H9 (cell line): ENCODE results near the gene ACSBG1. TPM values are rescaled to one million over a fixed set of nuclear protein-coding genes. Genes with fewer than 3 reads are reported as not detected.

Experiments used
- DNase-seq: peaks from one replicate; pipeline ENCODE4 v3.0.0-alpha.2; 2017
- H2AFZ ChIP-seq: one replicate; pipeline ENCODE4 v1.6.1; 2013; ENCODE audit warnings: mild to moderate bottlenecking, low read length, control low read depth, moderate library complexity
- H2AK5ac ChIP-seq: 2 replicates; pipeline ENCODE4 v1.6.1; 2013; ENCODE audit warnings: low read length, control low read depth, mixed read lengths; ENCODE audit not compliant: insufficient read length
- H2BK120ac ChIP-seq: one replicate; pipeline ENCODE4 v1.6.1; 2013; ENCODE audit warnings: low read depth, mild to moderate bottlenecking, low read length, control low read depth, inconsistent platforms; ENCODE audit not compliant: poor library complexity, severe bottlenecking
- H2BK12ac ChIP-seq: 2 replicates; pipeline ENCODE4 v1.6.1; 2013; ENCODE audit warnings: low read length, control low read depth, mixed read lengths, low read depth; ENCODE audit not compliant: insufficient read length
- H2BK15ac ChIP-seq: 2 replicates; pipeline ENCODE4 v1.6.1; 2013; ENCODE audit warnings: low read depth, low read length, control low read depth
- H2BK20ac ChIP-seq: one replicate; pipeline ENCODE4 v1.6.1; 2013; ENCODE audit warnings: low read depth, mild to moderate bottlenecking, low read length, control low read depth, inconsistent platforms; ENCODE audit not compliant: poor library complexity, severe bottlenecking
- H2BK5ac ChIP-seq: 2 replicates; pipeline ENCODE4 v1.6.1; 2013; ENCODE audit warnings: low read length, control low read depth, mixed read lengths; ENCODE audit not compliant: insufficient read length
- H3K14ac ChIP-seq: 2 replicates; pipeline ENCODE4 v1.6.1; 2013; ENCODE audit warnings: low read length, control low read depth; ENCODE audit not compliant: insufficient read depth
- H3K18ac ChIP-seq: 2 replicates; pipeline ENCODE4 v1.6.1; 2013; ENCODE audit warnings: low read depth, mild to moderate bottlenecking, mixed read lengths, low read length, control low read depth; ENCODE audit not compliant: insufficient read length
- H3K23ac ChIP-seq: 2 replicates; pipeline ENCODE4 v1.6.1; 2013; ENCODE audit warnings: low read length, control low read depth, mixed read lengths, low read depth; ENCODE audit not compliant: insufficient read length
- H3K23me2 ChIP-seq: 2 replicates; pipeline ENCODE4 v1.6.1; 2013; ENCODE audit warnings: low read depth, mild to moderate bottlenecking, mixed read lengths, low read length, control low read depth; ENCODE audit not compliant: insufficient read length, poor library complexity, severe bottlenecking
- H3K27ac ChIP-seq: 2 replicates; pipeline ENCODE4 v1.5.1; 2013; ENCODE audit warnings: low read length, control low read depth, mixed read lengths, low read depth; ENCODE audit not compliant: insufficient read length
- H3K27me3 ChIP-seq: 2 replicates; pipeline ENCODE4 v1.6.1; 2013; ENCODE audit warnings: low read length, control low read depth, inconsistent platforms; ENCODE audit not compliant: insufficient read depth
- H3K4ac ChIP-seq: 2 replicates; pipeline ENCODE4 v1.6.1; 2013; ENCODE audit warnings: low read depth, mild to moderate bottlenecking, control low read depth, inconsistent platforms, low read length, moderate library complexity
- H3K4me1 ChIP-seq: 2 replicates; pipeline ENCODE4 v1.6.1; 2013; ENCODE audit warnings: low read length, control low read depth, inconsistent platforms; ENCODE audit not compliant: insufficient read depth
- H3K4me2 ChIP-seq: 2 replicates; pipeline ENCODE4 v1.6.1; 2013; ENCODE audit warnings: low read length, control low read depth, mixed read lengths; ENCODE audit not compliant: insufficient read length, insufficient read depth
- H3K56ac ChIP-seq: 2 replicates; pipeline ENCODE4 v1.6.1; 2013; ENCODE audit warnings: low read depth, mild to moderate bottlenecking, mixed read lengths, low read length, control low read depth; ENCODE audit not compliant: insufficient read length
- H3K79me1 ChIP-seq: 2 replicates; pipeline ENCODE4 v1.6.1; 2013; ENCODE audit warnings: low read depth, mild to moderate bottlenecking, moderate library complexity, low read length, control low read depth, inconsistent platforms; ENCODE audit not compliant: insufficient read depth, poor library complexity, severe bottlenecking
- H3K79me2 ChIP-seq: 2 replicates; pipeline ENCODE4 v1.6.1; 2013; ENCODE audit warnings: low read length, control low read depth, inconsistent platforms; ENCODE audit not compliant: insufficient read depth
- H3K9ac ChIP-seq: 2 replicates; pipeline ENCODE4 v1.6.1; 2013; ENCODE audit warnings: low read length, control low read depth, mixed read lengths; ENCODE audit not compliant: insufficient read length; ENCODE audit errors: extremely low read depth
- H3K9me3 ChIP-seq: one replicate; pipeline ENCODE4 v1.6.1; 2013; ENCODE audit warnings: low read depth, low read length, inconsistent platforms; ENCODE audit not compliant: control insufficient read depth
- H3T11ph ChIP-seq: one replicate; pipeline ENCODE4 v1.6.1; 2013; ENCODE audit warnings: mild to moderate bottlenecking, low read length, control low read depth, inconsistent platforms
- H4K20me1 ChIP-seq: one replicate; pipeline ENCODE4 v1.6.1; 2013; ENCODE audit not compliant: control insufficient read depth, insufficient read length, insufficient read depth
- H4K5ac ChIP-seq: 2 replicates; pipeline ENCODE4 v1.6.1; 2013; ENCODE audit warnings: low read depth, mild to moderate bottlenecking, mixed read lengths, low read length, control low read depth; ENCODE audit not compliant: insufficient read length
- H4K8ac ChIP-seq: replicated peaks from 2 replicates; pipeline ENCODE4 v1.6.1; 2013; ENCODE audit warnings: low read length, control low read depth, mixed read lengths, low read depth; ENCODE audit not compliant: insufficient read length
- H4K91ac ChIP-seq: 2 replicates; pipeline ENCODE4 v1.6.1; 2013; ENCODE audit warnings: low read depth, mild to moderate bottlenecking, moderate library complexity, mixed read lengths, low read length, control low read depth; ENCODE audit not compliant: insufficient read length
- H3K27ac Mint-ChIP-seq, 3 experiments: 2 replicates in 2 of 3; 3 replicates in 1 of 3; pipeline ENCODE4 v1.8.0; 2020 to 2021; ENCODE audit warnings: mixed read lengths in 3 of 3, mild to moderate bottlenecking in 1 of 3, moderate library complexity in 1 of 3
- H3K27me3 Mint-ChIP-seq: 2 replicates; pipeline ENCODE4 v1.8.0; 2021; ENCODE audit warnings: low read depth, mild to moderate bottlenecking, moderate library complexity, mixed read lengths
- H3K36me3 Mint-ChIP-seq, 3 experiments: 2 replicates in 2 of 3; 3 replicates in 1 of 3; pipeline ENCODE4 v1.8.0; 2020 to 2021; ENCODE audit warnings: low read depth in 3 of 3, mixed read lengths in 3 of 3; ENCODE audit not compliant: insufficient read depth in 1 of 3
- H3K4me1 Mint-ChIP-seq, 2 experiments: 2 replicates each; pipeline ENCODE4 v1.8.0; 2020; ENCODE audit warnings: mixed read lengths in 2 of 2
- H3K4me3 Mint-ChIP-seq, 2 experiments: 2 replicates in 1 of 2; 3 replicates in 1 of 2; pipeline ENCODE4 v1.8.0; 2020 to 2021; ENCODE audit warnings: mild to moderate bottlenecking in 2 of 2, mixed read lengths in 2 of 2, moderate library complexity in 1 of 2
- H3K9me3 Mint-ChIP-seq, 2 experiments: 2 replicates in 1 of 2; 3 replicates in 1 of 2; pipeline ENCODE4 v1.8.0; 2020; ENCODE audit warnings: mild to moderate bottlenecking in 2 of 2, mixed read lengths in 2 of 2, moderate library complexity in 1 of 2
- CTCF ChIP-seq: fragments of 200-600 bp; sonication (generic); conservative IDR thresholded peaks from 3 replicates; pipeline ENCODE4 v1.8.0; 2021; ENCODE audit warnings: antibody characterized with exemption, mild to moderate bottlenecking
- WGBS: extraction: QIAGEN DNeasy Blood & Tissue Kit; methylation state at CpG from one replicate; pipeline ENCODE4 v1.1.7; 2013; ENCODE audit warnings: missing lambda C conversion rate, low lambda C conversion rate, mixed read lengths; ENCODE audit not compliant: insufficient read length; ENCODE audit errors: extremely low coverage; 5-methylcytosine and 5-hydroxymethylcytosine counted together
- total RNA-seq: library from RNA; stranded (reverse); gene quantifications from 2 replicates; pipeline ENCODE4 v1.2.1, GENCODE V29; 2021

Gene ACSBG1
- total RNA-seq, 1 experiment from 2014 or later = 2.2 TPM

GRCh38 chr15:78257681-78258080, 23.3 kb upstream of the ACSBG1 start:
- H3K4ac ChIP-seq = no peak overlapping the region
- H2BK5ac ChIP-seq = no peak overlapping the region
- no peak overlapping the region for H3K23ac ChIP-seq
- no peak overlapping the region for H2BK12ac ChIP-seq
- H3K27me3 Mint-ChIP-seq = peaks cover 2% of the 10 kb centered on the region
- H3K4me1 ChIP-seq = no peaks in the 10 kb centered on the region
- H3K27ac ChIP-seq = no peak overlapping the region
- no peaks in the 10 kb centered on the region for H3K79me2 ChIP-seq
- no peaks in the 10 kb centered on the region for H3K9me3 ChIP-seq
- no peak overlapping the region for H3K4me2 ChIP-seq
- no peak overlapping the region for H3K14ac ChIP-seq
- H4K91ac ChIP-seq = no peak overlapping the region
- H2AFZ ChIP-seq = no peak overlapping the region
- H3K9ac ChIP-seq = no peak overlapping the region
- no peaks in the 10 kb centered on the region for H3K9me3 Mint-ChIP-seq
- no peaks in the 10 kb centered on the region for H3K79me1 ChIP-seq
- H3K4me1 Mint-ChIP-seq = 0 out of 4 replicates have a peak, but pooled peaks cover 0 to 2% of the 10 kb centered on the region in 2 experiments
- no peak overlapping the region for H3T11ph ChIP-seq
- H2BK20ac ChIP-seq = no peak overlapping the region
- no peak overlapping the region for H3K18ac ChIP-seq
- no peak overlapping the region for H4K8ac ChIP-seq
- H4K20me1 ChIP-seq = no peaks in the 10 kb centered on the region
- H2BK120ac ChIP-seq = no peak overlapping the region
- no peak overlapping the region for H4K5ac ChIP-seq
- no peak overlapping the region for H3K27ac Mint-ChIP-seq
- H2AK5ac ChIP-seq = no peak overlapping the region
- DNase-seq = no peak
- no peak overlapping the region for H2BK15ac ChIP-seq
- H3K27me3 ChIP-seq = no peaks in the 10 kb centered on the region
- no peaks in the 10 kb centered on the region for H3K36me3 Mint-ChIP-seq
- no peaks in the 10 kb centered on the region for H3K23me2 ChIP-seq
- H3K56ac ChIP-seq = no peak overlapping the region
- H3K4me3 Mint-ChIP-seq = no peak overlapping the region
- no peak for TF ChIP-seq CTCF
- WGBS = no CpG with 5 or more reads among the region's 3 CpGs
